GM12892 (cell line): ENCODE data around the gene SVOPL.

ENCODE experiments used
- POLR2A ChIP-seq: IDR thresholded peaks from 2 replicates; pipeline ENCODE4 v1.6.1; 2011; ENCODE audit warnings: low read depth, low read length, control low read depth
- POLR2AphosphoS5 ChIP-seq: IDR thresholded peaks from 2 replicates; pipeline ENCODE4 v1.6.1; 2011; ENCODE audit warnings: low read depth, low read length, control low read depth
- TAF1 ChIP-seq: IDR thresholded peaks from 2 replicates; pipeline ENCODE4 v1.6.1; 2011; ENCODE audit warnings: low read depth, mild to moderate bottlenecking, control low read depth, low read length, borderline replicate concordance

DNA sequence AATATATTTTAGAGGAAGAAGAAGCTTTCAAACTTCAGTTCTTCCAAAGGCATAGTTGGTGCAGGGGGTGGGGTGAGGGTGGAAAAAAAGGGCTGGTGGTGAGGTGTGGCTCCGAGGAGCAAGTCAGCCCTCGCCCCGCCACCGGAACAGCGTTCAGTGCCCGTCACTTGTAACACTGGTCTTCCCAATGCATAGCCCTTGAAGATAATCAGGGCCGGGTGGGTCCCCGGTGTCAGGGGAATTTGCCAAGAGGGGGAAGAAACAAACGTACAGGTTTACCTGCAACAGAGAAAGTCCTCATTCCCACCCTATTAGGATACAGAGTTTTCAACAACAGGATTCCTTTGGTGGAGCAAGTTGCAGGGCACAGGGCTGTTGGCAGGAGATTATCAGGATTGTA is 1.5 kb downstream of the SVOPL start:
- TF ChIP-seq POLR2A = no peak
- no peak for TF ChIP-seq TAF1
- no peak for TF ChIP-seq POLR2AphosphoS5
